ENCODE measurements around the gene SLC12A4. TPM values are rescaled to one million over a fixed set of nuclear protein-coding genes. Genes with fewer than 3 reads are reported as not detected.

The SLC12A4 gene
- total RNA-seq = 52.0 and 63.9 TPM in 2 replicates

DNA sequence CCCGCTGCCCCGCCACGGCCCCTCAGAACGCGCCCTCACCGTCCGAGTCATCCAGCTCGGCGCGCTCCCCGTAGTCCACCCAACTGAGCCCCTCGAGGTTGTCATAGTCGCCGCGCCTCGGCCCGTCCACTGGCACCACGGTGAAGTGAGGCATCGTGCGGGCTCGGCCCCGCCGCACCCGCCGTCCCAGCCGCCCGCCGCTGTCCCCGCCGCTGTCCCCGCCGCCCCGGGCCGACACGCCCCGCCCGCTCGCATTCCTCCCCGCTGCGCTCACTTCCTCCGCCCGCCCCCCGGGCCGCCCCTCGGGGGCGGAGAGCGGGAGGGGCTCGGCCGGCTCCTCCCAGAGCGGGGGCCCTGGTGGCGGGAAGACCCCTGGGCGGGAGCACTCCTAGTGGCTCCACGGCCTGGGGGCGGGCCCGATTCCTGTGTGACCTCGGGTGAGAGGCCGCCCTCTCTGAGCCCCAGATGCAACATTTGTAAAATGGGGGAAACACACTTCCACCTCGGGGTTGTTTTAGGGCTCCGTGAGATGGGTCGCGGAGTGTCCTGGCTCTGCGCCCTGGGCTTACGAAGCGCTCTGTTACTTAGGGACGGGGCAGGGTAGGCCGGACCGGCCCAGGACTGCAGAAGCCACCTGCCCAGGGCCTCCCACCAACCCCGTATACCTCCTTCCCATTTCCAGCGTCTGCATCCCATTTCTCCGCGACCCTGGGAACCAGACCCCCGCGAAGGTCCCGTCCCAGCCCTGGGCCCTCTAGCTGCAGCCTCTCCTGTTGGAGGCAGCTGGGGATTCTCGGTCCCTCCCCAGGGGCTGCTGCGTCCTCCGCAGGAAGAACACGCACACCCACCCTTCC is at the start of gene SLC12A4:
Gene SLC12A4, minus strand, starts transcription at position 238 of the 854 bp plus-strand sequence. Its CDS starts 84 bp downstream, at position 154.

GRCh38 chr16:68015681-68016080 is 47.2 kb upstream of the SLC12A4 start, which contains the start of gene DPEP2NB:
DPEP2NB (minus strand) TSS chr16:68015911; CDS start chr16:68015770, 141 bp downstream.

GRCh38 chr16:67998779-67999688 is 30.6 kb upstream of the SLC12A4 start, which contains the start of gene DPEP2:
DPEP2 (minus strand) TSS chr16:67999484; CDS start chr16:67993212, 6,272 bp downstream.

GRCh38 chr16:67979955-67980678 is 11.7 kb upstream of the SLC12A4 start, which contains the start of gene DPEP3:
DPEP3 (minus strand) TSS chr16:67980499; CDS start chr16:67980380, 119 bp downstream.

GRCh38 chr16:67943619-67944504 is 24.6 kb downstream of the SLC12A4 start, which contains the start of gene LCAT:
LCAT (minus strand) TSS chr16:67944120; CDS start chr16:67944101, 19 bp downstream.

GRCh38 chr16:67936124-67936879 is 32.1 kb downstream of the SLC12A4 start, which contains the start of gene PSMB10:
PSMB10 (minus strand) TSS chr16:67936850; CDS start chr16:67936749, 101 bp downstream.

GRCh38 chr16:67931712-67932461 is 36.5 kb downstream of the SLC12A4 start, which contains the start of gene CTRL:
CTRL (minus strand) TSS chr16:67931862; CDS start chr16:67931852, 10 bp downstream.

Other genes with a start within 250 kb of the SLC12A4 start
- 9.3 and 12.3 TPM in 2 replicates for gene GFOD2, start 249.3 kb downstream of the SLC12A4 start, total RNA-seq
- 5.7 and 6.9 TPM in 2 replicates for gene RANBP10, start 162.1 kb downstream of the SLC12A4 start, total RNA-seq
- gene TSNAXIP1, start 161.7 kb downstream of the SLC12A4 start, total RNA-seq = 0.16 and 0.26 TPM in 2 replicates
- 35.8 and 51.5 TPM in 2 replicates for gene THAP11, start 126.3 kb downstream of the SLC12A4 start, total RNA-seq
- 68.6 and 265 TPM in 2 replicates for gene NUTF2, start 121.7 kb downstream of the SLC12A4 start, total RNA-seq
- 22.6 and 29.6 TPM in 2 replicates for gene CENPT, start 120.9 kb downstream of the SLC12A4 start, total RNA-seq
- 41.2 and 50.0 TPM in 2 replicates for gene EDC4, start 95.6 kb downstream of the SLC12A4 start, total RNA-seq
- 0.96 TPM in 1 of 2 replicates, not detected in the other for gene NRN1L, start 83.8 kb downstream of the SLC12A4 start, total RNA-seq
- 9.4 and 23.6 TPM in 2 replicates for gene PSKH1, start 75.4 kb downstream of the SLC12A4 start, total RNA-seq
- 0.26 and 0.80 TPM in 2 replicates for gene CTRL, start 36.8 kb downstream of the SLC12A4 start, total RNA-seq
- gene PSMB10, start 31.8 kb downstream of the SLC12A4 start, total RNA-seq = 19.2 and 58.4 TPM in 2 replicates
- 4.4 and 12.6 TPM in 2 replicates for gene LCAT, start 24.5 kb downstream of the SLC12A4 start, total RNA-seq
- gene DPEP3, start 11.9 kb upstream of the SLC12A4 start, total RNA-seq = not detected in 2 replicates
- not detected in 2 replicates for gene DPEP2, start 30.8 kb upstream of the SLC12A4 start, total RNA-seq
- not detected in 2 replicates for gene DPEP2NB, start 47.3 kb upstream of the SLC12A4 start, total RNA-seq
- 9.1 and 9.9 TPM in 2 replicates for gene DDX28, start 54.6 kb upstream of the SLC12A4 start, total RNA-seq
- 13.7 and 16.3 TPM in 2 replicates for gene DUS2, start 54.6 kb upstream of the SLC12A4 start, total RNA-seq
- gene NFATC3, start 116.7 kb upstream of the SLC12A4 start, total RNA-seq = 15.5 and 26.1 TPM in 2 replicates

Data from epithelial cell of alveolus of lung (primary cell).